NCI-H526 treated with DMSO at 0.1 percent for 48 hours (cell line): Measurements from ENCODE around the gene TMEM127.
"Not testable (repeated sequence)": the region's sequence is repeated elsewhere in the genome, so short reads cannot be mapped to it uniquely, and the experiment has no call there.

ENCODE experiments used
- DNase-seq: peaks from one replicate; lab custom pipeline; 2025; lab: John Stamatoyannopoulos, UW

The TMEM127 gene

DNA sequence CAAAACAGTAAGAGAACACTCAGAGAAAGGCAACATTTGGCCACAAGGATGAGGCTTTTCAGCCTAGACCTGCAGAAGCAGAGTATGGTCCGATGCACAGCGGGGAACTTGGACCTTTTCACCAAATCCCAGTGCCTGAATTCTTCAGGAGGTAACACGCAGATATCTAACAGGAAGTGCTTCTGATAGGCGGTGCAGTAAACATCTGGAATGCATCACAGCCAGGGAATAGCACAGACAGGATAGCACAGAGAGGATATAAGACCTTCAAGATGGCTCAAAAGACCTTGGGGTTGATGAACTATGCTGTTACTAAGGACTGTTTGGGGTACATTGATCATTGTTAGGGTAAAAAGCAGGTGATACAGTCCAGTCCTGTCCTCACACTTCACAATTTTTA, 1.7 kb downstream of the TMEM127 start:
- DNase-seq: no peak

DNA sequence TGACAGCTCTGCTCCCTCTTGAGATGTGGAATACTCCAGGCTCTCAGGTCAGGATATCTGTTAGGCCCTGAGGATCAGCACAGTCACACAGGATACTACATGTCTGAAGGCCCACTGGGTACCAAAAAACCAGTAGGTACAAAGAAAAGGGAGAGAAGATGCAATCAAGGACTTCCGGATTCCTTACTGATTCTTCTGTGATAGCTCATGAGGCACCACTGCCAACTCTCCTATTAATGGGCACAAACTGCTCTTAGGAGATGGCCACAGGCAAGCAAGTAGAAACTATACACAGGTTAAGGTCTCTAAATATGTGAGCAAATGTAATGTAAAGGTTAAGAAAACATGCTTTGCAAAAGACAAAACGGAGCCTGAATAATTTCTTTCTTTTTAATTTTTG, 3.5 kb downstream of the TMEM127 start:
- DNase-seq: no peak

DNA sequence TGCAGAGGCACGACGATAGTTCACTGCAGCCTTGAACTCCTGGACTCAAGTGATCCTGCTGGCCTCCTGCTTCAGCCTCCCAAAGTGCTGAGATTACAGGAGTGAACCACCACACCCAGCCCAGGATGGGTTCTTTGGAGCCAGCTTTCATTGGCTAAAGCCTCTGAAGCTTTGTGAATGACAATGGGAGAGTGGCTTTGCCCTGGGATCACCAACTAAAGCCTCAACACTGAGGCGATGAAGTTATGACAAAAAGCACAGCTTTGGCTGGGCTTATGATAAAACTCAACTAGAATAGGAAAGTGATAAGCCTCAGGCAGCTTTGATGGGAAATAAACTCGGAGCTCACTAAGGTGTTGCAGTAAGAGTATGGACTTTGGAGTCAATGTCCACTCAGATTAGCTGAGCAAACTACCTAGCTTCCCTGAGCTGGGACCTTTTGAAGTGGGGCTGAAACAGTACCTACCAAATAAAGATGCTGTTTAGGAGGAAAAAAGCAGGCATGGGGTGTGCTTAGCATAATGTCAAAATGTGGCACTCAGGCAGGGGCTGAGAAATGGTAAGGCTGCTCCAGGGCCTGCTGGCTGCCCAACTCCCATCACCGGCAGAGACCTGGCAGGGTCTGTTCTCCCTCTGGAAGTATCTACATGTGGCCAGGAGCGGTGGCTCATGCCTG, 4.3 kb downstream of the TMEM127 start:
- no peak for DNase-seq

DNA sequence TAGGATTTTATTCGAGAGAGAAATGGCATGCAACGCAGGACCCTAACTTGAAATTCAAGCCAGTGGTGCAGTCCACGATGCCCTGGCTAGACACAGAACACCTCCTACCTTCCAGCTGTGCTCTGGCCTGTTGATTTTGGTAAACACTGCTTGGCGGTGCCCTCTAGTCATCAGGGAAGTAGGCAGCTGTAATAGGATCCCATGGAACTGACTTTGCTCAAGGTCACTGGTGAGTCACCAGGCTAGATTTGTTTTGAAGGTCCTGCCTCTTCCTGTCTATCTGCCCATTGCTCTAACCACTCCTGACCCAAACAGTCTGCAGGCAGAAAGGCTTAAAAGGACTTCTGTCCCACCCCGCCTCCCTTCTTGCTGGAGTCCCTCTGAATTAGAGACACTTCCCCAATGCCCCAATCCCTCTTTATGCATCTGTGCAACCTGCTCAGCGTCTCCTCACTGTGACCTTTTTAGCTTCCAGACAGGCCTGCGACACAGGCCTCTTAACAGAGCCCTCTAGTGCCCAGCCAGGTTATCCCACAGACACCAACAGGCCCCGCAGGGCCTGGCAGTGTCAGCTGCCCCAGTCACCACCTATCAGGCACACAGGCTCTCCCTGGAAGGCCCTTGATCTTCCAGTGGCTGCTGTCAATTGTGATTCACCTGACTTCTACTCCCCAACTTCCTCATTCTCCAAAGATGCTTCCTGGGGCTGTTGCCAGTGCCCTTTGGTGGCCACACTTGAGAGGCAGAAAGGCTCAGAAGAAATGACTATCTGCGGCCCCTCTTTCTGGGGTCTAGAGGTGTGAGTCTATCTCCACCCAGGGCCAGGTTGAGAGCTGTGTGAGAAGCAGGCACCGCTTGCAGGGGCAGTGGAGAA, 5.2 kb downstream of the TMEM127 start:
- DNase-seq: no peak

GRCh38 chr2:96259497-96259921, 6.3 kb downstream of the TMEM127 start:
- no peak for DNase-seq

- no peak for DNase-seq
Measured at GRCh38 chr2:96258166-96259022, 7.4 kb downstream of the TMEM127 start.

GRCh38 chr2:96257744-96258143, 8.1 kb downstream of the TMEM127 start:
- DNase-seq: not testable (repeated sequence)

GRCh38 chr2:96256611-96257113, 9.1 kb downstream of the TMEM127 start:
- DNase-seq: no peak

- DNase-seq: no peak
Measured at GRCh38 chr2:96254571-96254970, 11.2 kb downstream of the TMEM127 start.

DNA sequence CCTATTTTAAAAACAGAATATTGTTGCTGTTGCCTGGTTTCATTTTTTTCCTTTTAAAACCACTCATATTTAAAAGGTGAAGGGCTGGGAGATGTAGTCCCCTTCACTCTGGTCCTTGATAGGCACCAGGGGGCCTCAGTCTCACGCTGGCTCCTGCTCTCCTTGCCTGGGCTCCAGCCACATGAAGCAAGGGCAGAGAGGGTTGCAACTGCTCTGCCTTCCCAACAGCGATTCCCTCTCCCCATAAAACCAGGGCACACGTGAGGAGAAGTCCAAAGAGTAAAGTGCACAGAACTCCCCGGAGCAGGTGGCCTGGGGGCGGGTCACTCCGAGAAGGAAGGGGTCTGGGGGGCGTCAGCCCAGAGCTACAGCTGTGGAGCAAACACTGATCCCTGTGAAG, 12.8 kb downstream of the TMEM127 start:
- DNase-seq: no peak

GRCh38 chr2:96252526-96252925, 13.3 kb downstream of the TMEM127 start:
- DNase-seq: no peak

- DNase-seq: no peak
Measured at GRCh38 chr2:96251721-96252292, 14.0 kb downstream of the TMEM127 start.

- DNase-seq: no peak
Measured at GRCh38 chr2:96250188-96250587, 15.6 kb downstream of the TMEM127 start.

GRCh38 chr2:96249654-96250053, 16.1 kb downstream of the TMEM127 start:
- no peak for DNase-seq

DNA sequence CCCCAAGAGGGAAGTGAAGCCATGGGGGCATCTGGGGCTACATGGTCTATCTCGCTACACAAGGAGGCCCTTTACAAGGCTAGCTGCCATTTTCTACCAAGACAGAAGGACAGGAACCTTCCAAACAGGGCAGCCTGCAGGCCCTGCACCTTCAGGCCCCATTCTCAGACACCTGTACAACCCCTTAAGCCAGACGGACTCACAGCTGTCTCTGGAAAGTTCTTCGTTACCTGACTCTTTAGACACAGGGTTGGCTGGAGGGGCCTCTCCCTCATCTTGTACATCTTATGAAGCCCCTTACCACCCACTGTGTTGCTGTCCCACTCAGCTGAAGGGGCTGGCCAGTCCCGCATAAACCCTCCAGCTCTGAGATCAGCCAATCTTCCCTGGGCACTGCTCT, 17.2 kb downstream of the TMEM127 start:
- no peak for DNase-seq

GRCh38 chr2:96247896-96248295, 17.9 kb downstream of the TMEM127 start:
- DNase-seq: no peak

- no peak for DNase-seq
Measured at GRCh38 chr2:96247009-96247408, 18.8 kb downstream of the TMEM127 start.

DNA sequence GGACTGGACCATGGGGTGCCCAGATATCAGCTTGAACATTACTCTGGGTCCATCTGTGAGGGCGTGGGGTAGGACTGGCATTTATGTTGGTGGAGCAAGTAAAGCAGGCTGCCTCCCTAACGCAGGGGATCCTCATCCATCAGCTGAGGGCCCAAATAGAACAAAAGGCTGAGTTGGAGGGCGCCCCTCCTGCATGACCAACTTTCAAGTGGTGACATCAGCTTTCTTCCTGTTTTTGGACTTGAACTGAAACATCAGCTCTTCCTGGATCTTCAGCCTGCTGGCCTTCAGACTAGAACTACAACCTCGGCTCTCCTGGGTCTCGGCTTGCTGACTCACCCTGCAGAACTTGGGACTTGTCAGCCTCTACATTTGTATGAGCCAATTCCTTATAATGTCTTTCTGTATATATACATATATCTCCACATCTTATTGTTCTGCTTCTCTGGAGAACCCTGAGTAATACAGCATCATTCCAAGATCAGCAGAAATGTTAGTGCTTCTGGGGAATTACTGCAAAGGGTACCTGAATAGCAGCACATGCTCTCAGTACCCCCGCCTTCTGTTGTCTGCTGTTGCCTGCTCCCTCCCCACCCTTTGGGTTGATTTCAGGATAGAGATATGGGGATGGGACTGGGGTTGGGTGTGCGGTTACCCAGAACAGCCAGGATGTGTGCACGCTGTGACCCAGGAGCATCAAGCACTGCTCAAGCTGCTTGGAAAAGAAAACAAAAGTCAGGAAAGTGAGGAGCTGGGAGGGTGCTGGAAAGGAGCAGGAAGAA, 20.0 kb downstream of the TMEM127 start:
- no peak for DNase-seq

GRCh38 chr2:96243843-96244242, 22.0 kb downstream of the TMEM127 start:
- no peak for DNase-seq

GRCh38 chr2:96241900-96242611, 23.7 kb downstream of the TMEM127 start:
- no peak for DNase-seq
